Measurements from ENCODE around the gene TSPAN12.

DNA sequence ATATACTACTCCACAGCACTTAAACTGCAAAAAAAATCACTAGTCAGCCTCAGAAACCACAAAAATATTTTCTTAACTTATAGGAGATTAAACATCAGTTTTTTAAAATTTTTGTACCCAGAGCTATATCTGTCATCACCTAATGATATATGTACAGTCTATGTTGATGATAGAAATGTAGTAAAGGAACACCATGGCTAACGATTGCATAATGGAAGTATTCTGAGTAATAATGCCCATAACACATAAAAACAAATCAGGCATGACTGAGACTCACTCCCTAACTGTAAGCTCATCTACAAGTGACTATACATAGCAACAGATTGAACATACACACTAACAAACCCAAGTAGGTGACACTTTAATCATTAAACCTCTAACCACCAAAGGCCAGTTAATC lies 51.3 kb downstream of the TSPAN12 start:
- no peak for TF ChIP-seq PATZ1 (CRISPR knock-in tag; IDR thresholded peaks at IDR 0.05; ENCODE audit: borderline replicate concordance)
- no peak for TF ChIP-seq ARNTL (CRISPR knock-in tag; IDR thresholded peaks at IDR 0.05; ENCODE audit: borderline replicate concordance, low read depth)
- TF ChIP-seq TSHZ2 (CRISPR knock-in tag; IDR thresholded peaks at IDR 0.05), result no peak
- TF ChIP-seq PPARA (CRISPR knock-in tag; IDR thresholded peaks at IDR 0.05; ENCODE audit: borderline replicate concordance), result no peak
- no peak for TF ChIP-seq GLIS3 (CRISPR knock-in tag; IDR thresholded peaks at IDR 0.05)
- no peak for TF ChIP-seq TOX (CRISPR knock-in tag; IDR thresholded peaks at IDR 0.05; ENCODE audit: borderline replicate concordance)
- TF ChIP-seq ZFP3 (CRISPR knock-in tag; IDR thresholded peaks at IDR 0.05), result no peak
- TF ChIP-seq OSR1 (CRISPR knock-in tag; IDR thresholded peaks at IDR 0.05), result no peak
- no peak for TF ChIP-seq RARB (CRISPR knock-in tag; IDR thresholded peaks at IDR 0.05)
- TF ChIP-seq CSRNP3 (CRISPR knock-in tag; IDR thresholded peaks at IDR 0.05), result no peak
- TF ChIP-seq, protein P1, sequence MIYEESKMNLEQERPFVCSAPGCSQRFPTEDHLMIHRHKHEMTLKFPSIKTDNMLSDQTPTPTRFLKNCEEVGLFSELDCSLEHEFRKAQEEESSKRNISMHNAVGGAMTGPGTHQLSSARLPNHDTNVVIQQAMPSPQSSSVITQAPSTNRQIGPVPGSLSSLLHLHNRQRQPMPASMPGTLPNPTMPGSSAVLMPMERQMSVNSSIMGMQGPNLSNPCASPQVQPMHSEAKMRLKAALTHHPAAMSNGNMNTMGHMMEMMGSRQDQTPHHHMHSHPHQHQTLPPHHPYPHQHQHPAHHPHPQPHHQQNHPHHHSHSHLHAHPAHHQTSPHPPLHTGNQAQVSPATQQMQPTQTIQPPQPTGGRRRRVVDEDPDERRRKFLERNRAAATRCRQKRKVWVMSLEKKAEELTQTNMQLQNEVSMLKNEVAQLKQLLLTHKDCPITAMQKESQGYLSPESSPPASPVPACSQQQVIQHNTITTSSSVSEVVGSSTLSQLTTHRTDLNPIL (CRISPR knock-in tag; IDR thresholded peaks at IDR 0.05; ENCODE audit: low read depth), result no peak
- no peak for TF ChIP-seq ZFP30 (CRISPR knock-in tag; IDR thresholded peaks at IDR 0.05)
- TF ChIP-seq ESRRG (CRISPR knock-in tag; IDR thresholded peaks at IDR 0.05), result no peak
- no peak for TF ChIP-seq ZNF565 (CRISPR knock-in tag; conservative IDR thresholded peaks at IDR 0.05; ENCODE audit: low read depth)

Data from SK-N-SH treated with all-trans-retinoic acid at 6 μM for 48 hours (cell line).